Epithelial cell of proximal tubule (primary cell): ENCODE measurements around the gene ATP2A1. TPM values are rescaled to one million over a fixed set of nuclear protein-coding genes. Genes with fewer than 3 reads are reported as not detected.

Experiments used
- DNase-seq: peaks from one replicate; pipeline ENCODE4 v3.0.0-alpha.2; 2011; ENCODE audit warnings: low read depth
- H3K4me3 ChIP-seq: 2 replicates; pipeline ENCODE4 v1.5.1; 2011; ENCODE audit warnings: low read depth, mild to moderate bottlenecking, low read length
- CTCF ChIP-seq: conservative IDR thresholded peaks from 2 replicates; pipeline ENCODE4 v1.5.1; 2012; ENCODE audit warnings: low read depth, mild to moderate bottlenecking, low read length
- total RNA-seq: library from RNA; depleted of rRNA; stranded (reverse); fragments of >200 nt; gene quantifications from 2 replicates; pipeline ENCODE4 v1.2.3, GENCODE V29; 2015

Gene ATP2A1
- total RNA-seq, 1 donor from 2014 or later, result 0.92 TPM

GRCh38 chr16:28910086-28911031 lies 32.1 kb downstream of the ATP2A1 start:
- no peak for TF ChIP-seq CTCF
- no peak for DNase-seq
- H3K4me3 ChIP-seq, result no peak overlapping the region

- no peak for DNase-seq
- no peak overlapping the region for H3K4me3 ChIP-seq
- no peak for TF ChIP-seq CTCF
These were observed 34.3 kb downstream of the ATP2A1 start for GRCh38 chr16:28912558-28912957.

DNA sequence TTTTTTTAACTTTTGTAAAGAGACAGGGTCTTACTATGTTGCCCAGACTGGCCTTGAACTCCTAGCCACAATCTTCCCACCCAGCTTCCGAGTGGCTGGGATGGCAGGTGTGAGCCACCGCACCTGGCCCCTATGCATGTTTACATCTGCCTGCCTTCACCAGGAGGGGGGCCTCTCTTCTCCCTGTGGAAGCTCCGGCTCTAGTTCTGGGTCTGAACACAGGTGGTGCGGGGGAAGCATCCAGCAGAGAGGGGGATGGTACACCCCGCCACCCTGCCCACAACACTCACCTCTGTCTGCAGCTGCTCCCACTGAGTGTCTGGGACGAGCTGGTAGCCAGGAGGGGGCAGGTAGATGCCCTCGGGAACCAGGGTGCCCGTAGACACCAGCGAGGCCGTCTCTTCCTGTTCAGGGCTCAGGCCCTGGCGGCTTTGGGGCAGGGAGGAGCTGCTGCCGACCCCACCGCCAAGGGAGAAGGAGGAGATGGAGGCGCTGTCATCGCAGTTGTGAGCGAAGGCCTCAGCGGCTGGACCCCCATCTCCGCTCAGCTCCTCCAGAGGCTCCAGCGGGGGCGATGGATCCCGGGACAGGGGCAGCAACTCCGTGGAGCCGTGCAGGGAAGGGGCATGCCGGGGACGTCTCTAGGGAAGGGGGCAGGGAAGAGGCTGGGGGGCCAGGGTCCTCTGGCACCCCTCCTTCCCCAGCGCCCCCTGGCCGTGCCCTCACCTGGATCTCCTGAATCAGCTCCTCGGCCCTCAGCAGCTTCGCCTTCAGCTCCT lies 35.8 kb downstream of the ATP2A1 start:
- H3K4me3 ChIP-seq, result no peak overlapping the region
- no peak for DNase-seq

DNA sequence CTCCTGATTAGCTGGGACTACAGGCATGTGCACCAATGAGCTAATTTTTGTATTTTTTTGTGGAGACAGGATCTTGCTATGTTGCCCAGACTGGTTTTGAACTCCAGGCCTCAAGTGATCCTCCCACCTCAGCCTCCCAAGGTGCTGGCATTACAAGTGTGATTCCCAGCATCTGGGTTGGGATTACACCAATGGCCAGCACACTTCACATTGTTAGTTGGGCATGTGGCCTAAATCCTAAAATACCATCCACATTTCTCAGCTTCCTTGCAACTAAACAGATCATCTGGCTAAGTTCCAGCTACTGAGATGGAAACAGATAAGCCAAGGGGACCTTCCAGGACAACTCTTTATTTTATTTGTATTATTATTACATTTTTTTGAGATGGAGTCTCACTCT lies 36.9 kb downstream of the ATP2A1 start:
- no peak for TF ChIP-seq CTCF
- no peak overlapping the region for H3K4me3 ChIP-seq
- DNase-seq, result no peak

More for the DNA sequence above, 35.8 kb downstream of the ATP2A1 start:
- TF ChIP-seq CTCF, result no peak

GRCh38 chr16:28917095-28917494 lies 38.8 kb downstream of the ATP2A1 start:
- TF ChIP-seq CTCF, result no peak

GRCh38 chr16:28918698-28919097 lies 40.4 kb downstream of the ATP2A1 start:
- no peak for DNase-seq
- no peak overlapping the region for H3K4me3 ChIP-seq
- TF ChIP-seq CTCF, result no peak

More at GRCh38 chr16:28917095-28917494, 38.8 kb downstream of the ATP2A1 start:
- DNase-seq, result no peak
- H3K4me3 ChIP-seq, result no peak overlapping the region
